T-helper 1 cell treated with Interleukin-12 subunit alpha and Interleukin-12 subunit beta and Interleukin-4 antibody, amounts not matched to agents 30 ng/mL and 1 ng/mL, for 36 hours (primary cell): ENCODE results near the gene USP25. TPM values are rescaled to one million over a fixed set of nuclear protein-coding genes. Genes with fewer than 3 reads are reported as not detected.

Source experiments
- intact Hi-C: fragments of 100-400 bp; cut with micrococcal nuclease; formaldehyde crosslinking; loops from one replicate; pipeline ENCODE4 v1.15.1; 2024
- total RNA-seq: library from RNA; stranded (reverse); gene quantifications from 2 replicates; pipeline ENCODE4 v1.2.3, GENCODE V29; 2022

The USP25 gene
- total RNA-seq, 1 donor from 2014 or later: 42.7 TPM

GRCh38 chr21:15797577-15798363, 68.0 kb downstream of the USP25 start:
- intact Hi-C loops: loop anchor here (2.0 kb wide), 1 partner anchor 65 kb away; no protein-coding TSS in a partner anchor

GRCh38 chr21:15801352-15801863, 71.6 kb downstream of the USP25 start:
- intact Hi-C loops: no loop called here

GRCh38 chr21:15804247-15805005, 74.6 kb downstream of the USP25 start:
- intact Hi-C loops: no loop called here

- intact Hi-C loops: no loop called here
These were observed 79.3 kb downstream of the USP25 start for GRCh38 chr21:15809065-15809464.

- intact Hi-C loops: no loop called here
These were observed 80.0 kb downstream of the USP25 start for GRCh38 chr21:15809818-15810217.

- intact Hi-C loops: no loop called here
These were observed 85.5 kb downstream of the USP25 start for GRCh38 chr21:15815285-15815684.

- intact Hi-C loops: loop anchor here (10.0 kb wide), 3 partner anchors 216 to 1436 kb away; partner anchors contain the start of gene HSPA13
These were observed 90.5 kb downstream of the USP25 start for GRCh38 chr21:15820327-15820726.

- intact Hi-C loops: loop anchor here (10.0 kb wide), 3 partner anchors 216 to 1436 kb away; partner anchors contain the start of gene HSPA13
These were observed 91.1 kb downstream of the USP25 start for GRCh38 chr21:15820852-15821379.

GRCh38 chr21:15823486-15824150, 93.8 kb downstream of the USP25 start:
- intact Hi-C loops: loop anchor here (10.0 kb wide), 3 partner anchors 219 to 1439 kb away; partner anchors contain the start of gene HSPA13

GRCh38 chr21:15825700-15826099, 95.9 kb downstream of the USP25 start:
- intact Hi-C loops: loop anchor here (1.0 to 10.0 kb wide), 6 partner anchors 93 to 1441 kb away; partner anchors contain the start of genes HSPA13 and NRIP1

- intact Hi-C loops: loop anchor here (1.0 to 10.0 kb wide), 6 partner anchors 94 to 1441 kb away; partner anchors contain the start of genes HSPA13 and NRIP1
These were observed 96.5 kb downstream of the USP25 start for GRCh38 chr21:15826147-15826780.

- intact Hi-C loops: loop anchor here (1.0 to 10.0 kb wide), 6 partner anchors 95 to 1442 kb away; partner anchors contain the start of genes HSPA13 and NRIP1
These were observed 97.3 kb downstream of the USP25 start for GRCh38 chr21:15826908-15827601.

GRCh38 chr21:15831497-15831896, 101.7 kb downstream of the USP25 start:
- intact Hi-C loops: no loop called here

- intact Hi-C loops: no loop called here
These were observed 107.9 kb downstream of the USP25 start for GRCh38 chr21:15837645-15838044.

- intact Hi-C loops: no loop called here
These were observed 109.2 kb downstream of the USP25 start for GRCh38 chr21:15839026-15839425.

GRCh38 chr21:15839601-15840000, 109.8 kb downstream of the USP25 start:
- intact Hi-C loops: no loop called here

- intact Hi-C loops: no loop called here
These were observed 110.6 kb downstream of the USP25 start for GRCh38 chr21:15840406-15840805.

GRCh38 chr21:15841856-15842564, 112.2 kb downstream of the USP25 start:
- intact Hi-C loops: no loop called here

GRCh38 chr21:15842565-15842880, 112.7 kb downstream of the USP25 start:
- intact Hi-C loops: no loop called here
